Measurements from ENCODE around the gene ITPRIP.

ITPRIP gene

DNA sequence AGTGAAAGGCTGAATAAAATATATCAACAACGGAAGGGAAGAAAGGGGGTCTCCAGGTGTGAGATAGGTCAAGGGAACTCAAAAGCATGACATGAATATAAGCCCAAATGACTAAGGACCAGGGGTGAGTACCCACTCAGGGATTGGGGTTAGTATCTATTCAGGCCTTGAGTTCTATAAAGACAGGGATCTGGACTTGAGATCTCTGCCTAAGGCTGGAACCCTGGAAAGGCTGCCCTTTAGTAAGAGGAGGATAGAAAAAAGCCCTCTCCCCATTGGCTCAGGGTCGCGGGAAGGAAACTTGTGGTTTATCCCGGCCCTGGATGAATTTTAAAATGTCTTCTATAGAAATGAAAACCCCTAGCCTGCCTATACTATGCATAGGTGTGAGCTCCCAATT lies 2.4 kb upstream of the ITPRIP start:
- DNase-seq (ENCODE audit: low spot score) = no peak

GRCh38 chr10:104340111-104340526 lies 1.9 kb upstream of the ITPRIP start:
- no peak for DNase-seq (ENCODE audit: low spot score)

GRCh38 chr10:104339469-104340110 lies 1.3 kb upstream of the ITPRIP start:
- peak; percentile 60 for DNase-seq (ENCODE audit: low spot score)

DNA sequence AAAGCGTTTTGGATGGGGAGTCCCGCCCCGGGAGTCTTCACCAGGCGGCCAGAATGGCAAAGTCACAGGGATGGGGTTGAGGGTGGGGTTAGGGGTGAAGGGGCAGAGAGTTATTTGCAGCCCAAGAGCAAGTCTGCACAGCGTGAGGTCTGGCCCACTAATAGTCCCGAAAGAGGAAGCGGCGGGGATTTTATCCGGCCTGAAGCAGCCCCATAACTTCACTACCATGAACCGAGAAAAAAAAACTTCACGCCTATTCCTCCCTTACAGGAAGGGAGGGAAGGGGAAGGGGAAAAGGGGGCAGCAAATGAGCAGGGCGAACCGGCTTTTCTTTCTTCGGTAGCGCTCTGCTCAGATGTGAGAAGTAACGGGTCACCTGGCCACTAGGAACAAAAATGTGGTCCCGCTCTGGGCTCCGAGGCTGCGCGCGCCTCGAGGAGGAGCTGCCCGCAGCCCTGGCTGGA lies 712 bp downstream of the ITPRIP start:
- peak; percentile 55 for DNase-seq (ENCODE audit: low spot score)

DNA sequence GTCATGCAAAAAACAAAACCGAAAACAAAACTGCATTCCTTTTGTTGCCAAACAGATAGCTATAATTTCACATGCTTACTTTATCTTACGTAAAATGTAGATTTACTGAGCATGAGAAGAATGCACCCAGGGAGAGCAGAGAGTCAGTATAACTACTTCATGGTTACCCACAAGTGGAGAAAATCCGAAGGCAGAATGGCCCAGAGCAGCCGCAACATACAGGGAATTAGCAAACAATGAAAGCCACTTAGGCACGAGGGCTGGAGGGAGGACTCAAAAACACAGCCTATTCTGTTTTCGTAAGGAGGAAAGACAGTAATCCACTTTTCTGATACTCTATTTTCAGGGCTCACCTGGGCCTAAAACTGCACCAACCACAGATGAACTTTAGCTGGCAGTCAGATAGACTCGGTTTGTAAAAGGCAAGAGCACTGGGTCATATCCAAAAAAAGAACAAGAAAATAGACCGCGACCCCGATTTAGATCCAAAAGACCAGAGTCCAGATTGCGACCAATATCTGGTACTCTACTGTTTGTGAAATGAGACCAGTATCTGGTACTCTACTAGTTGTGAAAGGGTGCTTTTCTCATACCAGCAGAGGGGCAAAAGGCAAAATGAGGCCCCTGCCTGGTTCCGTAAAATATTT lies 1.3 kb downstream of the ITPRIP start:
- DNase-seq (ENCODE audit: low spot score) = peak; percentile 49

GRCh38 chr10:104334965-104335650 lies 3.2 kb downstream of the ITPRIP start:
- no peak for DNase-seq (ENCODE audit: low spot score)

GRCh38 chr10:104334561-104334960 lies 3.7 kb downstream of the ITPRIP start:
- DNase-seq (ENCODE audit: low spot score) = no peak

DNA sequence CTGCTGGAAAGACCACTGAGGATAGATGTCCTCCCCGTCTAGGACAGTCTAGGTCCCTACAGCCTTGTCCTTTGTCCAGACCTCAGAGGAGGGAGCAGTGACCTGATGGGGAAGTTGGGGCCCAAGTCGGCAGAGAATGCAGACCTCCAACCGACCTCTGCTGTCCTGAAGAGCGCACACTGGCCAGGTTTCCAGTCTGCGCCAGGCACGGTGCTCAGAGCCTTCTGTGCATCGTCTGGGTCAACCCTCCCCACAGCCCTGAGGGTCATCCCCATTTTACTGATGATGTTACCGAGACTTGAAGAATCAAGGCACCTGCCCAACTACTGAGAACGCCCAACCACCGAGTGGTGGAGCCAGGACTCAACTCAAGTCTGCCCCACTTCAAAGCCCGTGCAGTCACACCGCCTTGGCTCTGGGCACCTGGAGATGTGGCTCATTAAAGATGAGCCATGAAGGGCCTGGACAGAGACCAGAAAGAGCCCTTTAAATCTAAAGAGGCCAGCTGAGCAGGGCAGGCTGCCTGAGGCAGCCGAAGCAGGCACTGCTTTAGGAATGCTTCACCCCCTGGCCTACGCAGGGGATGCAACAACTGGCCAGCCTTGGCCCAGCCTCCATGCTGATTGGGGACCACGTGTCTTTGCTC lies 4.4 kb downstream of the ITPRIP start:
- no peak for DNase-seq (ENCODE audit: low spot score)

GRCh38 chr10:104333032-104333727 lies 5.1 kb downstream of the ITPRIP start:
- no peak for DNase-seq (ENCODE audit: low spot score)

DNA sequence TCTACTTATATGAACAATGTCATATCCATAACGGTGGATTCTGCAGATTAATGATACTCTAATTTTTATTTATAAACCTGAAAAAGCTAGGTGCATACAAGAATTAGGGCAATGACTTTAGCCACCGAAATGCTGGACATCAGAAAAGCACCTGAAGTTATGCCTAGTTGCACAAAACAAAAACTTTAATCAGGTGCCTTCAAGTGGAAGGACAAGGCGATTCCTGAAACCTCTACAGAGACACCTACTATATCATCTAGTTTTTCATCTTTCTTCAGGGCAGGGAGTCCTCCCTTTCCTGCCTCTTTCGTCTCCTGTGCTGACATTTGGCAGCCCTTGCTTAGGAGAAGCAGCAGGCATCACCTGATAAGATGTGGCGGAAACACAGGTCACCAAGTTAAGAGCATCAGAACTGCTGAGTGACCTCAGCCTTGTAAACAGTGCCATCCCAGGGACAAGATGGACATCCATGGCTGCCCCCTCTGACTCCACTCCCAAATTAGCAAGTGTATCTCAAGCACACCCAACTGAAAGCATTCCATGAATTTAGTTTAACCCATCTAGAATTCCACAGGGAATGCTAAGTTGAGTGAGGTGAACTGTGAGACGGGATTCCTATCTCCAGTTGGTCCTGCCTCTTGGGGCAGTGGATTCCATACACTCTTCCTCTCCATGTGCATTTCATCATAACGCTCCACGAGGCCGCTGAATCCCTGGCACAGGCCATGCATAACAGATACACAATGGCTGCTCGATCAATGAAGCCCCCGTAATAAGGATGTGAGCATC lies 5.8 kb downstream of the ITPRIP start:
- no peak for DNase-seq (ENCODE audit: low spot score)

DNA sequence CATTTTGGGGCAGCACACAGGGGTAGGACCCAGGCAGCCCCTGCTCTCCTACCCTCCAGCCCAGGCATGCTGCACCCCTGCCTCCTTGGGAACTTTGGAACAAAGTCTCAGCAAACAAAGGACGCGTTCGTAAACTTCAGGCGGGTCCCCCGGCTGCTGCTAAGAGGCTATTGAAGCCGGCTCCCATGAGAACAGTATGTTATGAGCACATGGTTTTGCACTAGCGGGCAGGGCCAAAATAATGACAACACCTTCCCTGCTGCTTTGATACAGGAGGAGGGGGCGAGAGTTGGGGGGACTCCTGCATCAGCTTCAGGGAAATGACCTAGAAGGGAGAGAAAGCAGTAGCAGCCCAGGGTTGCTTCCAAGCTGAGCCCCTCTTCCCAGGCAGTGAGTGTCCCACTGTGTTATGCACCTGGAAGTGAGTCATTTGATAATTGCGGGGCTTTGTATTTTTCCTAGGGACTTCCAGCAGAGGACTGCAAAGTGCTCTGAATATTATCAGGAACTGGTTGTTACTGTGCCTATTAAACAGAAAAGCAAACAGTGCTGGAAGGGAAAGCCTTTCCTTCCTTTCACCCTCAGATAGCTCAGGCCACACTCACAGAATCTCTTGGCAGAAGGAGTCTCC lies 6.9 kb downstream of the ITPRIP start:
- DNase-seq (ENCODE audit: low spot score) = no peak

DNA sequence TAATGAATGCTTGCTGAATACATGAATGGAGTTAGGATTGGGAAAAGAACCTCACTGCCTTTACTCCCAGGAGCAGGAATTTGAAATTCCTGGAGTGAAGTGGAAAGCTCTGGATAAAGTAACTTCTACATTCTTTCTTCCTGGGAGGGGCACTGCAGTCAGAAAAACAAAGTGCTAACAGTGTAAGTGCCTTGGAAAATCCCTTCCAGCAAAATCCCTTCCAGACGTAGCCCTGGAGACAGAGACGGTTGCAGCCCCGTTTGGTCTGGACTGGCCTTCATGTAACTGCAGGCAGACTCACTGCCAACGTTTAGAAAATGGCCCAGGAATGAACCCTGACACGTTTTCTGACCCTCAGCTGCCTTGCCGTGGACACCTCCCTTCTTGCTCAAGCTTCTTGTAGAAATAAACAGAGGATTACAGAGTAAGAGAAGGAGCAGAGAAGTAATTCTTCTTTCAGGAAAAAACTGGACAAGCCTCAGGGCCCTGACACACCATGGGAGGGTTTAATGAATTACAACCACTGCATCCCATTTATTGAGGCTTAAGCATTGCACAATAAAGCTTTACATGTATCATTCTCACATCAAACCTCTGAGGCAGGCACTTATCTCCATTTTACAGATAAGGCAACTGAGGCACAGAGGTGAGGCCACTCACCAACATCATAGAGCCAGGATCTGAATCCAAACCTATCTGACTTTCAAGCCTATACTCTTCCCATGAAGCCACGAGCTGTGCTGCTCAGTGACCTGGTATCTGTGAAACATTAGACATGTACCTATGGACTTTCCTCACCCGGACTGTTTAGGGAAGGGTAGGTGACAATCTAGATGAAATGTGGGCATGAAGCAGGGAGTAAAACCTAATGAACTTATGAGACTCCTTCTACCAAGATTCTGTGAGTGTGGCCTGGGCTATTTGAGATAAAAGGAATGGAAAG lies 7.8 kb downstream of the ITPRIP start:
- DNase-seq (ENCODE audit: low spot score) = peak; percentile 77

DNA sequence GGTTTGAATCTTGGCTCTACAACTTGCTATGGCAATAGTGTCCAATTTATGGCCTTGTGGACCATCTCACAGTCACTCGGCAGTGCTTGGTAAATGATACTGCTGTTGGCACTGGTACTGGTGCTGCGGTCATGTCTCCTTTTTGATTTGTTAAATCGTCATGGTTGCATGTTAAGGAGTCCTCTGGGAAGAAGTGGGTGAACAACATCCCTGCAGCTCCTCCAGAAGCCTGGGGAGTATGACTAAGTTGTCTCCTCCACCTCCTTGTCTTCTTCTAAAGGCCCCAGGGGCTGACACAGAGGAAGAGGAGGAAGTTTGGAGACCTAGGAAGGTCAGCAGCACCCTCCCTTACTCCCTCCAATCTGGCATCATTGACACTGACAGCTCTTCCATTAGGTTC lies 8.5 kb downstream of the ITPRIP start:
- DNase-seq (ENCODE audit: low spot score) = peak; percentile 50

- DNase-seq (ENCODE audit: low spot score) = peak; percentile 78
Observed at GRCh38 chr10:104328896-104329710, 9.2 kb downstream of the ITPRIP start.

- no peak for DNase-seq (ENCODE audit: low spot score)
Observed at GRCh38 chr10:104328646-104328895, 9.7 kb downstream of the ITPRIP start.

DNA sequence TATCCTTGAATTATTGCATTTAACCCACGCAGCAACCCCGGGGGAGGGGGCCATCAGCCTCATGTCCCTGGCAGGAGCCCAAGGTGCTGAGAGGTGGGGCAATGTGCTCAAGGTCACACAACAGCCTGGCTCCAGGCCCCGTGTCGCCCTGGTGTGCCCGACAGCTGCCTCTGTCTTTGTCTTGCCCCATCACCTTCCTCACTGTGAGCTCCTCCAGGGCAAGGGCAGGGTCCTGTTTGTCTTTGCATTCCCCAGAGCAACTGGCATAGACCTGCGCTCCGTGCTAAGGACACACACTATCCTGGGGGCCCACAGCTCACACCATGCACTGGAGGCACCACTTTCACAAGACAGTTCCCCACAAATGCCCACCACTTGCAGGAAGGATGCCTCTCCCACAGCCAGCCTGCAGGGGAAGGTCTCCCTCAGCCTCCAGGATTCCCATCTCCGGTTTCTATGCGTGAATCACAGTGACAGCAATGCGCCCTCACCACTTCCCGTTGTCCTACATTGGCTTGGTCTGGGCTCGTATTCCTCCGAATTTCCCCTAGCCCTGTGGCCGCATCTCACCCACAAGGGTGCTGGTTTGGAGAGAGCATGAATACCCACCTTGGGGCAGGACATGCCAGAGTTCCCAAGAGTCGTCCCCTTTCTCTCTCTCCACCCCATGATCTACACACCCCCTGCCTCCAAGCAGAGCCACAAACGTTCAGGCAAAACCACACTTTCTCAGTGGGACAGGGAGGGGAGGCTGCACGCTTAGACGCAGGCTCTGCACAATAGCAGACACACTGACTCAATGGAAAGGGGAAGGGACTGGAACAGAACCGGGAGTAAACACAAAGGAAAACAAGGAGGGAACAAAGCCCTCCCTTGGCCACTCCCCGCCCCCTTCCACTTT lies 10.3 kb downstream of the ITPRIP start:
- DNase-seq (ENCODE audit: low spot score) = peak; percentile 62

- no peak for DNase-seq (ENCODE audit: low spot score)
Observed at GRCh38 chr10:104326991-104327610, 11.2 kb downstream of the ITPRIP start.
